H1 (cell line): Measurements from ENCODE around the gene ARID4B. TPM values are rescaled to one million over a fixed set of nuclear protein-coding genes. Genes with fewer than 3 reads are reported as not detected.

ENCODE experiments used
- CTCF ChIA-PET: fragments of 300-600 bp; sonication (Branson Sonifier 250); formaldehyde crosslinking; loops from one replicate; lab custom pipeline; 2021; ENCODE audit not compliant: partially characterized antibody; lab: Charles Lee
- POLR2A ChIA-PET: fragments of 300-600 bp; sonication (Branson Sonifier 250); formaldehyde crosslinking; loops from one replicate; lab custom pipeline; 2021; ENCODE audit warnings: inconsistent platforms; ENCODE audit not compliant: partially characterized antibody; lab: Charles Lee
- DNase-seq, 2 experiments: peaks; one replicate each; pipeline versions ENCODE4 v3.0.0 to v3.0.0-alpha.2; 2010 to 2022; ENCODE audit warnings: low spot score in 2 of 2, low read depth in 1 of 2, mixed read lengths in 1 of 2
- FAIRE-seq: peaks from 2 replicates; lab custom pipeline; 2011; peaks lifted over from hg19 to GRCh38; lab: Jason Lieb, UNC
- H2AFZ ChIP-seq: 2 replicates; pipeline ENCODE4 v1.8.1; 2012; ENCODE audit warnings: low read length, inconsistent platforms
- H2AK5ac ChIP-seq: 2 replicates; pipeline ENCODE4 v1.6.1; 2013; ENCODE audit warnings: low read depth, low read length
- H2BK120ac ChIP-seq: replicated peaks from 2 replicates; pipeline ENCODE3; 2013; ENCODE audit warnings: low read depth, low read length, inconsistent platforms
- H2BK12ac ChIP-seq: 2 replicates; pipeline ENCODE4 v1.6.1; 2013; ENCODE audit warnings: low read depth, low read length
- H2BK15ac ChIP-seq: 2 replicates; pipeline ENCODE4 v1.6.1; 2013; ENCODE audit warnings: low read length
- H2BK20ac ChIP-seq: 2 replicates; pipeline ENCODE4 v1.6.1; 2013; ENCODE audit warnings: low read length
- H2BK5ac ChIP-seq: 2 replicates; pipeline ENCODE4 v1.6.1; 2013; ENCODE audit warnings: low read depth, low read length
- H3K14ac ChIP-seq: 2 replicates; pipeline ENCODE4 v1.6.1; 2013; ENCODE audit warnings: inconsistent platforms; ENCODE audit not compliant: insufficient read length
- H3K18ac ChIP-seq: 2 replicates; pipeline ENCODE4 v1.6.1; 2013; ENCODE audit warnings: low read length; ENCODE audit errors: extremely low read depth
- H3K23ac ChIP-seq: 2 replicates; pipeline ENCODE4 v1.6.1; 2013; ENCODE audit warnings: inconsistent platforms; ENCODE audit not compliant: insufficient read length
- H3K23me2 ChIP-seq: 2 replicates; pipeline ENCODE4 v1.6.1; 2013; ENCODE audit warnings: low read depth, low read length
- H3K27ac ChIP-seq: 2 replicates; pipeline ENCODE4 v1.6.1; 2011; ENCODE audit warnings: low read depth, low read length, inconsistent platforms
- H3K27me3 ChIP-seq, 4 experiments: replicated peaks in 1 of 4; 1 replicate in 1 of 4; 2 replicates in 3 of 4; pipeline versions ENCODE4 v1.6.1 to v1.8.1; 2011 to 2013; ENCODE audit warnings: low read length in 3 of 4, mild to moderate bottlenecking in 3 of 4, inconsistent platforms in 2 of 4, mixed read lengths in 2 of 4, moderate library complexity in 1 of 4; ENCODE audit not compliant: control insufficient read depth in 3 of 4, insufficient read depth in 3 of 4; ENCODE audit errors: extremely low read depth in 1 of 4
- H3K36me3 ChIP-seq, 4 experiments: 2 replicates each; pipeline versions ENCODE4 v1.6.1 to v1.8.1; 2011 to 2013; ENCODE audit warnings: mild to moderate bottlenecking in 4 of 4, low read length in 3 of 4, moderate library complexity in 2 of 4, control low read depth in 1 of 4, inconsistent platforms in 1 of 4; ENCODE audit not compliant: insufficient read depth in 4 of 4, control insufficient read depth in 2 of 4
- H3K4ac ChIP-seq: replicated peaks from 2 replicates; pipeline ENCODE3; 2013; ENCODE audit warnings: low read length, low read depth, mixed read lengths, inconsistent platforms; ENCODE audit not compliant: insufficient read length
- H3K4me1 ChIP-seq, 4 experiments: replicated peaks in 1 of 4; 1 replicate in 1 of 4; 2 replicates in 3 of 4; pipeline versions ENCODE4 v1.6.1 to v1.8.1; 2011 to 2013; ENCODE audit warnings: low read length in 3 of 4, inconsistent platforms in 2 of 4, mixed read lengths in 1 of 4; ENCODE audit not compliant: insufficient read depth in 4 of 4, control insufficient read depth in 3 of 4
- H3K4me2 ChIP-seq, 2 experiments: 2 replicates each; pipeline versions ENCODE4 v1.6.1 to v1.8.1; 2011 to 2013; ENCODE audit warnings: low read depth in 2 of 2, low read length in 2 of 2, control low read depth in 1 of 2, inconsistent platforms in 1 of 2, mild to moderate bottlenecking in 1 of 2; ENCODE audit not compliant: insufficient read depth in 1 of 2
- H3K4me3 ChIP-seq, 4 experiments: fragments of 200-600, 300-600 bp in 1 of 4; sonication (generic), shearing (Covaris generic), sonication (Bioruptor Twin) in 1 of 4; 2 replicates each; pipeline versions ENCODE4 v1.5.1 to v1.8.1; 2011 to 2016; ENCODE audit warnings: low read length in 4 of 4, low read depth in 3 of 4, control low read depth in 2 of 4, inconsistent platforms in 2 of 4, mild to moderate bottlenecking in 2 of 4, mixed read lengths in 1 of 4, moderate library complexity in 1 of 4; ENCODE audit not compliant: insufficient read depth in 2 of 4; ENCODE audit errors: extremely low read depth in 1 of 4
- H3K56ac ChIP-seq: replicated peaks from 2 replicates; pipeline ENCODE3; 2013; ENCODE audit warnings: low read depth, mild to moderate bottlenecking, mixed read lengths, low read length, inconsistent platforms; ENCODE audit not compliant: insufficient read length
- H3K79me1 ChIP-seq: 2 replicates; pipeline ENCODE4 v1.6.1; 2013; ENCODE audit warnings: low read depth, low read length, control low read depth
- H3K79me2 ChIP-seq, 2 experiments: 2 replicates each; pipeline versions ENCODE4 v1.6.1 to v1.8.1; 2012 to 2013; ENCODE audit warnings: low read length in 2 of 2, mild to moderate bottlenecking in 2 of 2, inconsistent platforms in 1 of 2; ENCODE audit not compliant: insufficient read depth in 2 of 2, control insufficient read depth in 1 of 2
- H3K9ac ChIP-seq, 4 experiments: replicated peaks in 1 of 4; 1 replicate in 1 of 4; 2 replicates in 3 of 4; pipeline versions ENCODE4 v1.6.1 to v1.8.1; 2011 to 2013; ENCODE audit warnings: low read depth in 3 of 4, low read length in 3 of 4, control low read depth in 2 of 4, mild to moderate bottlenecking in 2 of 4, moderate library complexity in 2 of 4, inconsistent platforms in 1 of 4; ENCODE audit errors: extremely low read depth in 1 of 4
- H3K9me3 ChIP-seq, 2 experiments: 2 replicates each; pipeline versions ENCODE4 v1.6.1 to v1.8.1; 2012 to 2013; ENCODE audit warnings: mild to moderate bottlenecking in 2 of 2, moderate library complexity in 2 of 2, control low read depth in 1 of 2, inconsistent platforms in 1 of 2, low read depth in 1 of 2, low read length in 1 of 2, mixed read lengths in 1 of 2; ENCODE audit not compliant: insufficient read depth in 2 of 2
- H4K20me1 ChIP-seq, 2 experiments: replicated peaks in 1 of 2; 2 replicates each; pipeline versions ENCODE3 to v1.8.1; 2011 to 2013; ENCODE audit warnings: inconsistent platforms in 2 of 2, low read length in 2 of 2, mild to moderate bottlenecking in 1 of 2; ENCODE audit not compliant: insufficient read depth in 2 of 2, control insufficient read depth in 1 of 2
- H4K5ac ChIP-seq: 2 replicates; pipeline ENCODE4 v1.6.1; 2013; ENCODE audit warnings: low read length, low read depth, mixed read lengths, inconsistent platforms; ENCODE audit not compliant: insufficient read length
- H4K8ac ChIP-seq: 2 replicates; pipeline ENCODE4 v1.8.0; 2013; ENCODE audit warnings: mild to moderate bottlenecking, moderate library complexity, low read length, inconsistent platforms; ENCODE audit not compliant: insufficient read depth; ENCODE audit errors: extremely low read depth
- H4K91ac ChIP-seq: replicated peaks from 2 replicates; pipeline ENCODE3; 2013; ENCODE audit warnings: low read length, mixed read lengths, inconsistent platforms; ENCODE audit not compliant: insufficient read length
- BCL11A ChIP-seq, 2 experiments: IDR thresholded peaks; one replicate each; pipeline ENCODE4 v1.6.1; 2011; ENCODE audit warnings: low read depth in 2 of 2, low read length in 2 of 2, mild to moderate bottlenecking in 2 of 2
- CEBPB ChIP-seq: IDR thresholded peaks from 2 replicates; pipeline ENCODE4 v1.6.1; 2012; ENCODE audit warnings: low read depth, low read length
- EGR1 ChIP-seq: IDR thresholded peaks from 2 replicates; pipeline ENCODE4 v1.6.1; 2011; ENCODE audit warnings: low read depth, low read length, borderline replicate concordance
- KDM4A ChIP-seq: IDR thresholded peaks from one replicate; pipeline ENCODE4 v1.7.1; 2012; ENCODE audit warnings: low read depth, mild to moderate bottlenecking, moderate library complexity, low read length, inconsistent platforms; ENCODE audit not compliant: severe bottlenecking
- RFX5 ChIP-seq: IDR thresholded peaks from 2 replicates; pipeline ENCODE4 v1.6.1; 2011; ENCODE audit warnings: low read depth, low read length, improper control_type of control experiment, borderline replicate concordance
- SP1 ChIP-seq: IDR thresholded peaks from 2 replicates; pipeline ENCODE4 v1.6.1; 2011; ENCODE audit warnings: low read depth, low read length
- SRF ChIP-seq: IDR thresholded peaks from 2 replicates; pipeline ENCODE4 v1.6.1; 2011; ENCODE audit warnings: mild to moderate bottlenecking, low read depth, low read length, moderate library complexity
- TAF1 ChIP-seq: IDR thresholded peaks from 2 replicates; pipeline ENCODE4 v1.6.1; 2011; ENCODE audit warnings: mild to moderate bottlenecking, low read depth, low read length
- USF2 ChIP-seq: IDR thresholded peaks from 2 replicates; pipeline ENCODE4 v1.6.1; 2011; ENCODE audit warnings: low read length, improper control_type of control experiment
- whole genome bisulfite sequencing, 2 experiments: shearing (Covaris generic) in 1 of 2; methylation state at CpG; one replicate each; pipeline versions ENCODE4 v1.1.6 to v1.1.7; 2013 to 2015; ENCODE audit warnings: low lambda C conversion rate in 2 of 2, mixed read lengths in 2 of 2, inconsistent platforms in 1 of 2, low coverage in 1 of 2, missing lambda C conversion rate in 1 of 2; ENCODE audit not compliant: insufficient replicate concordance in 2 of 2, insufficient coverage in 1 of 2, insufficient read length in 1 of 2; ENCODE audit errors: extremely low coverage in 1 of 2, missing lambda C conversion rate in 1 of 2; 5-methylcytosine and 5-hydroxymethylcytosine counted together
- polyA plus RNA-seq, 7 experiments: library from polyadenylated mRNA; depleted of rRNA in 3 of 7; stranded (reverse) in 5 of 7; unstranded in 2 of 7; fragments of >200 nt in 5 of 7; fragments of 200-250 nt in 2 of 7; gene quantifications; 1 replicate in 5 of 7; 2 replicates in 1 of 7; 4 replicates in 1 of 7; pipeline versions ENCODE4 v1.2.1 to v1.2.3, GENCODE V29; 2011 to 2013; ENCODE audit warnings: missing spikeins in 2 of 7, mixed read lengths in 2 of 7
- total RNA-seq: library from RNA; stranded (reverse); fragmentation: NEBNext Ultra II Directional; extraction: Animal tissue kit (Norgen Biotek cat#: 25700); gene quantifications from 2 replicates; pipeline ENCODE4 v1.2.1, GENCODE V29; 2021
- TF ChIP-seq, protein P1 (sequence below): IDR thresholded peaks from 2 replicates; pipeline ENCODE4 v1.6.1; 2012; ENCODE audit warnings: low read length, inconsistent platforms
- TF ChIP-seq, protein P2 (sequence below): IDR thresholded peaks from 2 replicates; pipeline ENCODE4 v1.6.1; 2011; ENCODE audit warnings: low read depth, mild to moderate bottlenecking, low read length; ENCODE audit not compliant: insufficient read depth

Gene ARID4B
- total and polyA plus RNA-seq, 2 of the 8 experiments (the other 6 are each of a cell fraction or from before 2014, with no cell fraction given), result 5.1 to 28.8 TPM

GRCh38 chr1:235339746-235340145 lies 11.8 kb upstream of the ARID4B start:
- Histone ChIP-seq H4K91ac (no peak overlapping the region), H3K9me3 (no peaks in the 10 kb centered on the region), H3K23ac (no peak overlapping the region), H3K23me2 (no peaks in the 10 kb centered on the region), H3K4me1 (no peaks in the 10 kb centered on the region), H2AFZ (no peak overlapping the region), H3K79me1 (no peaks in the 10 kb centered on the region), H2BK20ac (no peak overlapping the region), H4K8ac (no peak overlapping the region), H3K56ac (no peak overlapping the region), H3K79me2 (peaks cover 0 to 9% of the 10 kb centered on the region in 2 experiments; a peak in 2 of 4 replicates), H3K4ac (no peak overlapping the region), H3K27ac (no peak overlapping the region), H3K4me2 (no peak overlapping the region), H3K27me3 (no peaks in the 10 kb centered on the region), H4K5ac (no peak overlapping the region), H4K20me1 (no peaks in the 10 kb centered on the region), H3K18ac (no peak overlapping the region), H2BK15ac (no peak overlapping the region), H3K4me3 (no peak overlapping the region), H2AK5ac (no peak overlapping the region), H2BK120ac (no peak overlapping the region), H3K9ac (no peak overlapping the region), H3K14ac (no peak overlapping the region), H2BK5ac (no peak overlapping the region), H2BK12ac (no peak overlapping the region), H3K36me3 (peaks cover 7 to 38% (median 19%) of the 10 kb centered on the region in 4 experiments)
- FAIRE-seq (no peak), DNase-seq (no peak)
- ChIA-PET POLR2A (interaction anchor here (1.0 to 5.4 kb wide), 2 partner anchors 11 to 28 kb away, joined by 5 to 39 read pairs; partner anchors contain the start of genes ARID4B, GGPS1 and TBCE), CTCF (interaction anchor here (1.5 to 3.4 kb wide), 2 partner anchors 73 to 76 kb away, joined by 4 to 10 read pairs; no protein-coding TSS in a partner anchor)
- WGBS, 2 experiments, result 82% methylated on average over 8 of the region's 8 CpGs; no CpG with 5 or more reads in 1 of the 2 experiments
- TF ChIP-seq CEBPB (no peak), TAF1 (no peak), SRF (no peak), USF2 (no peak), BCL11A (IDR thresholded peaks at IDR 0.05; ENCODE audit: low read depth in 2 of 2, low read length in 2 of 2) (no peak), KDM4A (no peak), SP1 (no peak), EGR1 (no peak), RFX5 (no peak)
- TF ChIP-seq, protein P1, sequence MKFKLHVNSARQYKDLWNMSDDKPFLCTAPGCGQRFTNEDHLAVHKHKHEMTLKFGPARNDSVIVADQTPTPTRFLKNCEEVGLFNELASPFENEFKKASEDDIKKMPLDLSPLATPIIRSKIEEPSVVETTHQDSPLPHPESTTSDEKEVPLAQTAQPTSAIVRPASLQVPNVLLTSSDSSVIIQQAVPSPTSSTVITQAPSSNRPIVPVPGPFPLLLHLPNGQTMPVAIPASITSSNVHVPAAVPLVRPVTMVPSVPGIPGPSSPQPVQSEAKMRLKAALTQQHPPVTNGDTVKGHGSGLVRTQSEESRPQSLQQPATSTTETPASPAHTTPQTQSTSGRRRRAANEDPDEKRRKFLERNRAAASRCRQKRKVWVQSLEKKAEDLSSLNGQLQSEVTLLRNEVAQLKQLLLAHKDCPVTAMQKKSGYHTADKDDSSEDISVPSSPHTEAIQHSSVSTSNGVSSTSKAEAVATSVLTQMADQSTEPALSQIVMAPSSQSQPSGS, result no peak
- TF ChIP-seq, protein P2, sequence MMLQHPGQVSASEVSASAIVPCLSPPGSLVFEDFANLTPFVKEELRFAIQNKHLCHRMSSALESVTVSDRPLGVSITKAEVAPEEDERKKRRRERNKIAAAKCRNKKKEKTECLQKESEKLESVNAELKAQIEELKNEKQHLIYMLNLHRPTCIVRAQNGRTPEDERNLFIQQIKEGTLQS, result no peak
